ENCODE data around the gene ELOVL1.

ELOVL1 gene

DNA sequence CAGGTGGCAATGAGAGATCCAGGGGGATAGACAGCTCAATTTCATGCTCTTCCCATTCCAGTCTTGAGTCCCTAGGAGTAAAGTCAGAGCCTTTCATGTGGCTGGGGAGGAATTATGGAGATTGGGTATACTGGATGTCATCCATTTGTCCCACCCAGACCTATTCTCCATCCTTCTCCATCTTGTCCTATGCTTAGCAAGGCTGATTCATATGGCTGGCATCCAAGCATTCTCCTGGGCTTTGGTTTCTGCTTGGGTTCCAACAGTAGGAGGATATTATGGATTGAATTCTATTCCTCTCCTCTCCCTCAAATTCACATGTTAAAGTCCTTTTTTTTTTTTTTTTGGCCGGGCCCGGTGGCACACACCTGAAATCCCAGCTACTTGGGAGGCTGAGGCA, 12.9 kb downstream of the ELOVL1 start:
- DNase-seq (ENCODE audit: low spot score): no peak

DNA sequence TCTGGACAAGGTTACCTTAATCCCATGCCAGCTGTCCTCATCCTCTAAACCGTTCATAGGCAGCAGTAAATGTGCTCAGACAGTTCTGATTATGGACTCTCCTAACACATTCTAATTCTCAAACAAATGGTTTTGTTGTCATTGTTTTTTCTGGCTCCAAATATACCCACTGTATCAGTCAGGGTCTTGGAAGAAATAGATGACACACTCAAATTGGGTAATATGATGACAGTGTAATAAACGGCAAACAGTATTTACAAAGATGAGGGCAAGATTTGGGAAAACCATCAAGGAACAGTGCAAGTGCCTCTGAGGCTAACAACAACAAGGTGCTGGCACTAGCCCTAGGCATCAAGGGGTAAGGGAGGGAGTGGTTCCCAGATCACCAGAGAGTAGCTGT, 13.3 kb downstream of the ELOVL1 start:
- no peak for DNase-seq (ENCODE audit: low spot score)

DNA sequence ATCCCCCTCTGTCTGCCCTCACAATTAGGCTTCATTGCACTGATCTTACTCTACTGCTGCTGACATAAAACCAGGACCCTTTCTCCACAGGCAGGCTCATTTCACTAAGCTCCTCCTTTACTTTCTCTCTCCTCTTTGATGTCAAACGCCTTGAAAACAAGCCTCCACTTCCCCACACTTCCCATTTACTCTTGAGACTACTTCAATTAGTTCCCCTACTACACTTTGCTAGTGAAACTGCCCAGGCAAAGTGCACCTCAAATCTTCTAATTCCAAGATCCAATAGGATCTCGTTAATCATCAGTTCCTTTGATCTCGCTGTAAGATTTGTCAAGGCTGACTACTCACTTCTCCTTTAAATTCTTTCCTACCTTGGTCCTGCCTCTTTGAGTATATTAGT, 14.9 kb downstream of the ELOVL1 start:
- DNase-seq (ENCODE audit: low spot score): no peak

DNA sequence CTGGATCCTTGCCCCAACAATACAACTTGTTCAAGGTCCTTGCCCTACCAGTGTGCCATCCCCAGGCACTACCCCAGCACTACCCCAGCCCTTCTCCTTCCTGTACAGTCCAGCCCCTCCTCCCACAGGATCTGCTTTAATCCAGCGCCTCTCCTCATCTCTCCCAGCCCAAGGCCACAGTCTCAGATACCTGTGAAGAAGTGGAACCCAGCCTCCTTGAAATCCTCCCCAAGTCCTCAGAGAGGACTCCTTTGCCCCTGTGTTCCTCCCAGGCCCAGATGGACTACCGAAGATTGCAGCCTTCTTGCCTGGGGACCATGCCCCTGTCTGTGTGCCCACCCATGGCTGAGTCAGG, 15.5 kb downstream of the ELOVL1 start:
- DNase-seq (ENCODE audit: low spot score): no peak

DNA sequence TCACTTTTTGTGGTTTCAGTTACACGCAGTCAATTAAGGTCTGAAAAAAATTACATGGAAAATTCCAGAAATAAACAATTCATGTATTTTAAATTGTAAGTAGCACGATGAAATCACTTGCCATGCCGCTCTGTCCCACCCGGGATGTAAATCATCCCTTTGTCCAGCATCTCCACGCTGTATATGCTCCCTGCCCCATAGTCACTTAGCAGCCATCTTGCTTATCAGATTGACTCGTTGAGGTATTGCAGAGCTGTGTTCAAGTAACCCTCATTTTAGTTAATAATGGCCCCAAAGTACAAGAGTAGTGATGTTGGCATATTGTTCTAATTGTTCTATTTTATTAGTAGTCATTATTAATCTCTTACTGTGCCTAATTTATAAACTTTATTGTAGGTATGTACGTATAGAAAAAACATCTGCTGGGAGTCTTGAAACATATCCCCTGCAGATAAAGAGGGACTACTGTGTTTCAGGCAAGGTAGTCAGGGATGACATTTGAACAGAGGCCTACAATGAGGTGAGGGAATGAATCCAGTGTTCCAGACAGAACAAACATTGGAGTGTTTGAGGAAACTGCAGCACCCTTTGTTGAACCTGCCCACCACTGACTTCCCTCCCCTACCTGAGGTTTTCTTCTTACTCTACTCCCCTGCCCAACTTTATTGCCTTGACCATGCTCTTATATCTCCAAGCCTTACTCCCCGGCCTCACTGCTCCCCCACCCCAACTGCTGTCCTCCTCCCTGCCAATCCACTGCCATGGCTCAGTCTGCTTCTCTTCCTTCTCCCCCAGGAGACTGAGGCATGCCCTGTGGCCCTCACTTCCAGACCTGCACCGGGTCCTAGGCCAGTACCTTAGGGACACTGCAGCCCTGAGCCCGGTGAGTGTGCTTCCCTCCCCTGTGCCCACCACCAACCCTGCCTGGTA, 16.1 kb downstream of the ELOVL1 start:
- no peak for DNase-seq (ENCODE audit: low spot score)

DNA sequence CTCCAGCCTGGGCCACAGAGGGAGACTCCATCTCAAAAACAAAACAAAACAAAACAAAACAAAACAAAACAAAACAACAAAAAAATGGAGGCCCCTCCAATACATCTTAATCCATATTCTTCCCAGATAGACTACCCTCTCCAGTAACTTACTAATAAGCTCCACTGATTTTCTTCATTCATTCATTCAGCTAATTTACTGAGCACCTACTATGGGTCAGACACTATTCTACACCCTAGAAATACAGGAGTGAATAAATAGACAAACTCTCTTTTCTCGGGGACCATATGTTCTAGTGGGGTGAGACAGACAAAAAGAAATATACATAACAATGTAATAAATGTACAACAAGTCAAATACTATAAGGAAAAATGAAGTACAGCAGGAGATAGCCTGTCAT, 16.8 kb downstream of the ELOVL1 start:
- DNase-seq (ENCODE audit: low spot score): no peak

DNA sequence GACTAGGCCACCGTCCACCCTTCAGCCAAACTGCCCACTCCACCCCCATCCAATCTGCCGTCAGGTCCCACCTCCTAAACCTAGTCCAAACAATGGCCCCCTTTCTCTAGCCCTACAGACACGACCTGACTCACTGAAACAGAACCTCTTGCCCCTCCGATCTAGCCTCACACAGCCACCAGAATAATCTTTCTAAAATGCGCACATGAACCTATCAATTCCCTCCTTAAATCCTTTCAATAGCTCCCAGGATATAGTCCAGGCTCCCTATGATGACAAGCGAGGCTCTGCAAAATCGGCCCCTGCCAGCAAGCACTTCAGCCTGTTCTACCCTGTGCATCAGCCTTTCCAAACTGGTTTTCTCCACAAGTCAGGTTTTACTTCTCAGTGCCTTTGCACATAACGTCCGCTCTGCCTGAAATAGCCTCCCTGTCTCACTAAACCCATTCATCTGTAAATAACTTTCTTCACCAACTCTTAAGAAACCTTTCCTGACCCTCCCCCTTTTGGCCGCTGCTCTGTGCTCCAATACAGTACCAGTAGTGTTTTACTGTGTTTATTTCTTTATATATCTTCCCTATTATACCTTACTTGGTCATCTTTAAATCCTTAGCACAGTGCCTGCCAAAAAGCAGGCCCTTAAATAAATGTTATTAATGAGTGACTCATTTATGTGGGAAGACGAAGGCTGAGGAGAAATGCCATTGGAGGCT, 18.1 kb downstream of the ELOVL1 start:
- peak; percentile 40 for DNase-seq (ENCODE audit: low spot score)

DNA sequence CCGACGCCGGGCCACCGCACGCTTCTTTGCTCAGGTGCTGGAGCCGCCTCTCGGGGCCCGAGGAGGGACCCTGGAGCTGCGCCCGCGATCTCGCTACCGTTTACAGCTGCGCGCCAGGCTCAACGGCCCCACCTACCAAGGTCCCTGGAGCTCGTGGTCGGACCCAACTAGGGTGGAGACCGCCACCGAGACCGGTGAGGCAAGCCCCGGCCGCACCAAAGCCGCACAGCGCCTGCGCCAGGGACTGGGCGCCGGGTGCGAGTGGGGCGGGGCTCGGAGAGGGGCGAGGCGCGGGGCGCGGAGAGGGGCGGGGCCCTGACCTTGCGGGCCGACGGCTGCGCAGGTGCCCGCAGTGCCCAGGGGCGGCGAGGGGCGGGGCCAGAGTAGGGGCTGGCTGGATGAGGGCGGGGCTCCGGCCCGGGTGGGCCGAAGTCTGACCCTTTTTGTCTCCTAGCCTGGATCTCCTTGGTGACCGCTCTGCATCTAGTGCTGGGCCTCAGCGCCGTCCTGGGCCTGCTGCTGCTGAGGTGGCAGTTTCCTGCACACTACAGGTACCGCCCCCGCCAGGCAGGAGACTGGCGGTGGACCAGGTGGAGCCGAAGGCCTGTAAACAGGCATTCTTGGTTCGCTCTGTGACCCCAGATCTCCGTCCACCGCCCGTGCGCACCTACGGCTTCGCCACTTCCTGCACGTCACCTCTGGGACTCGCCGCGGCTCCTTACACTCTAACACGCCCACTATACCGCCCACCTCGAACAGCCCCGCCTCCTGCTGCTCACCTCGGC, 18.8 kb downstream of the ELOVL1 start:
- peak; percentile 77 for DNase-seq (ENCODE audit: low spot score)

DNA sequence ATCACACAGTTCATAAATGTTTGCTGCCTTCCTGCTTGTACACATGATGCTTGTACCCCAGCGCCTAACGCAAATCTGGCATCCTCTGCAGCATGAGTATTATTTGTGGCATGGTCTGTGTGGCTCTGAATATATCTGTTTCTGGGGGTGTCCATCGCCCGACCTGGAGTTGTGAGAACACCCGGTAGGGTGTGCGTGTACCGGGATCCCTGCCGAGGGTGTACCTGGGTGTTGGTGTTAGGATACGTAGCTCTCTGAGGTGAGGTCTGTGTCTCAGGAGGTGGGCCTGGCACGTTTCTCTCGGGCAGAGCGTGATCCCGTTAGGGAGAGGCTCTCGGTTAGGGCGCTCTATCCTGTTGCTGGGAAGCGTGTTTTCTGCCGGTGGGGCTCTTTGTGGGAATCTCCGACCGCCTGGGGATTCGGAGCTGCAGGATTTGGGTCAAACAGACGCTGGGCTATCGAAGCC, 19.4 kb downstream of the ELOVL1 start:
- peak; percentile 44 for DNase-seq (ENCODE audit: low spot score)

DNA sequence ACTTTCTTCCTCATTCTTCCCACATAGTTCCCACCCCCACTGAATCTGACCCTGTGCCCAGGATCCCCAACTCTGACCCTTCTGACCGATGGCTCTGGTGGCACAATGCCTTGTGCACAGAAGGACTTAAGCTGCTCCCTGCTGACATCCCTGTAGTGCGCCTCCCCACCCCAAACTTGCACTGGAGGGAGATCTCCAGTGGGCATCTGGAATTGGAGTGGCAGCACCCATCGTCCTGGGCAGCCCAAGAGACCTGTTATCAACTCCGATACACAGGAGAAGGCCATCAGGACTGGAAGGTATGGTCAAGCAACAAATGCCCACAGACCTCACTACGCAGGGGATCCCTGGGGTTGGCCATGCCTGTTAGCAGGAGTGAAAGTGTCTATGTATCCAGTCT, 21.2 kb downstream of the ELOVL1 start:
- DNase-seq (ENCODE audit: low spot score): no peak

DNA sequence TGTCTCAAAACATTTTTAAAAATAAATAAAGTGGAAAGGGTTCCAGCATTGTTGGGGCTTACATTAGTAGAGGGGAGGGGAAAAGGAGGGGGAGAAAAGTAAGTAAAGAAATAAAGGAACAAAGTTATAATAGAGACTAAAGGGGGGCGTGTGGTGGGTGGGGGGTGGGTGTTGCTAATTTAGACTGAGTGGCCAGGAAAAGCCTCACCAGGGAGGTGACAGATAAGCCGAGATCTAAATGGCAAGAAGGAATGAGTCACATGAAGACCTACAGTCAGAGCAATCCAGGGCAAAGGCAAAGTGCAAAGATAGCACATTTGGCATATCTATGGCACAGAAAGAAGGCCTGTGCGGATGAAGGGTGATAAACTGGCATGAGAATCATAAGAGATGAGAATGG, 22.7 kb downstream of the ELOVL1 start:
- DNase-seq (ENCODE audit: low spot score): no peak

DNA sequence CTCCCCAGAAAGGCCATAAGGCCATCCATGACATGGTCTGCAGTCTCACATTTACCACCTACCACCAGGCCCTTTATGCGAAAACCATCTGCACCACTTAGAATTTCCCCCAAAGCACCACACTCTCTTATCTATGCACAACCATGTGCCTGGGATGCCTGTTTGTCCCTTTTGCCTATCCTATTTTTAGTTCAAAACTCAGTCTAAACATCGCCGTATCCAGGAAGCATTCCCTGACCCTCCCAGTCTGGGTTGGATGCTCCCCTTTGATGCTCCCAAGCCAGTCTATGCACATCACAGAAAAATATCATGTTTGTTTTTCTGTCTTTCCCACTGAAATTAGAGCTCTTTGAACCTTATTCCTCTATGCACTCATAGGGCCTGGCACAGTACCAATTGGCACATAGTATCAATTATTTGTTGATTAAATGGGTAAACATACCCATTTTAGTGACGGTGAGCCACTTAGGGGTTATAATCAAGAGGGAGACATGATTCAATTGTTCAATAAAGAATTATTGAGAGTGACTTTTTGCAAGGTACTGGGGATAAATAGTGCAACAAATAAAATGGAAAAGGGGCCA, 23.5 kb downstream of the ELOVL1 start:
- no peak for DNase-seq (ENCODE audit: low spot score)

DNA sequence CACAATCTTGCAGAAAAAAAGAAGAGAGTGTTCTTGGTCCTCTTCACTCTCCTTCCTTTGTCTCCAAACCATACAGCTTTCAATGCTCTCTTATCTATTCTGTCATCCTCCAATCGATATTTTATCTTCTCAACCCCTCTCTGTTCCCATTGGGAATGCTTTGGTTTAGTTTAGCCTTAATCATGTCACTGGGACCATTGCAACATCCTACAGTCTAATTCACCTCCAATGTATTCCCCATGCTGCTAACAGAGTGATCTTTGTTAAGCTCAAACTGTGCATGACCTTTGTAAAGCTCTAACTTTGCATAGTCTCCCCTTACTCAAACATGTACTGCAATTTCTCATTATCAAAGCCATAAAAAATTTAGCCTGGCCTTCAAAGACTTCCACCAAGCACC, 27.3 kb downstream of the ELOVL1 start:
- DNase-seq (ENCODE audit: low spot score): no peak

DNA sequence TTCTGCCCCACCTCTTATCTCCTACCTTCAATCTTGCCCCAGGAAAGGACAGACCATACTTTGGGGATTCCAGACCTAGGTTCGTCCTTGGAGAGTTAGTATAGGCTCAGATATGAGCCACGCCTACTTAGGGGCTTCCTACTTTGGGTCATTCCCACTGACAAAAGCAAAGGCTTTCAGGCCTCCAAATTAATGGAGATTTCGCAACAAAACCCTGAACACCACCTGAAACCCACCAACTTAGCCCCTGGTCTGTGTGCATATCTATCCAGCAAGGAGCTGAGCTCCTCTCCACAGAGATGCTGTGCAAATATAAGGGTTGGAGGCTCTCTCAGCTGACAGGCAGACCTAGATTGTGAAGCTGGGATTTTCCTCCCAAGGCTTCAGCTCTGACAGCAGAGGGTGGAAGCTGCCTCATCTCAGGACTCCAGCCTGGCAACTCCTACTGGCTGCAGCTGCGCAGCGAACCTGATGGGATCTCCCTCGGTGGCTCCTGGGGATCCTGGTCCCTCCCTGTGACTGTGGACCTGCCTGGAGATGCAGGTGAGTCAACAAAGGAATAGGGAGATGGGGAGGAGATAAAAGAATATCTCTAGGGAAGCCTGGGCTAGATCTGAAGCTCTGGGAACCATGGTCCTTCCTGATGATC, 28.1 kb downstream of the ELOVL1 start:
- DNase-seq (ENCODE audit: low spot score): no peak

DNA sequence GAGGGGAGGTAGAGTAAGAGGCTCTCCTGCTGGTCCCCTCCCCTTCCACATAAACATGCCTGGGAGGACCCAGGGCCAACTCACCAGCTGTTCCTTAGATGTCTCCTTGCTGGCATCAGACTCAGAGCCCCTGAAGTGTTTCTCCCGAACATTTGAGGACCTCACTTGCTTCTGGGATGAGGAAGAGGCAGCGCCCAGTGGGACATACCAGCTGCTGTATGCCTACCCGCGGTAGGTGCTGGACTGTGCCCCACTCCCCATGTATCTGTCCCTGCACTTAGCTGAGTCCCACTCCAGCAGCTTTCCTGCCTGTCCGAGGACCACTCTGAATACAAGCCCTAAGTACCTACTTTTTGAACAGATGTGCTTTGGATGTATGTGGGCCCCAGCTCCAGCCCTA, 29.8 kb downstream of the ELOVL1 start:
- DNase-seq (ENCODE audit: low spot score): no peak

DNA sequence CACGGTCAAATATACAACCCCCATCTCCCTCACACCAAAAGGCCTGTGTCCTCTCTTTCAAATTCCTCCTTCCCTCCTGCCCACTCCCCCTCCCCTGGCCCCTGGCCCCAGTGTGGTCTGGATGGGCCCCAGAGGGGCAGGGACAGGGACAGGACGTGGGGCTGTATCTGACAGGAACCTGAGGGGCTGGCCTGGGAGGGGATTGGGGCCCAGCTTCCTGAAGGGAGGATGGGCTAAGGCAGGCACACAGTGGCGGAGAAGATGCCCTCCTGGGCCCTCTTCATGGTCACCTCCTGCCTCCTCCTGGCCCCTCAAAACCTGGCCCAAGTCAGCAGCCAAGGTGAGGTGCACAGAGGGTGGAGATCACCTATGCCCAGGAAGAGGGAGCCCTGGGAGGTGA, 30.2 kb downstream of the ELOVL1 start, which contains the start of gene MPL:
Gene MPL (plus strand): TSS at position 231 of the 400 bp plus-strand sequence. CDS start 31 bp downstream, at position 262.
- DNase-seq (ENCODE audit: low spot score): no peak

DNA sequence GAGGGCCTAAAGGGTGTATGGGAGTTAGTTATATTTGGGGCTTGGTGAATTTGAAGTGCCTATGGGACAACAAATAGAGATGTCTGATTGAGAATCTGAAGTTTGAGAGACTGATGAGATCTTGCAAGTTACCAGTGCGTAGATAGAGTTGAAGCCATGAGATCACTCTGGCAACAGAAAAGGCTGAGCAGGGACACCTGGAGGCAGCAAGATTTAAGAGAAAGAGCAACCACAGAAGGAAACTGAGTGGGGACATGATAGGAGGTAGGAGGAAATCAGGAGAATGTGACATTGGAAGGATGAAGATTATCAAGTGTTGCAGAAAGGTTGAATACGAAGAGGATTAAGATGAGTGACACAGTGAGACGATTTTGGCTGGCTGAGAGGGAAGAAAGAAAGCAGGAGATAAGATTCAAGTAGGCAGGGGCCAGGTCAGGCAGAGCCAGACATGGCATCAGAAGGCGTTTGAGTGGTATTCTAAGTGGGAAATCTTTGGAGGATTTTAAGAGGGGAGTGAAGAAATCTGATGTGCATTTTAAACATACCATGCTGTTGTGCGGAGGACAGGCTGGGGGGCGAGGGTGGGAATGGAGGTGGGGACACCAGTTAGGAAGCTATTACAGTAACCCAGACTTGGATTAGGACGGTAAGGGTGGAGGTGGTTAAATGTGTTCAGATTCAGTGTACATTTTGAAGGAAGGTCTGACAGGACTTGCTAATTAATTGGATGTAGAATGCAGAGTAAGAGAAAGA, 33.2 kb downstream of the ELOVL1 start:
- DNase-seq (ENCODE audit: low spot score): no peak

DNA sequence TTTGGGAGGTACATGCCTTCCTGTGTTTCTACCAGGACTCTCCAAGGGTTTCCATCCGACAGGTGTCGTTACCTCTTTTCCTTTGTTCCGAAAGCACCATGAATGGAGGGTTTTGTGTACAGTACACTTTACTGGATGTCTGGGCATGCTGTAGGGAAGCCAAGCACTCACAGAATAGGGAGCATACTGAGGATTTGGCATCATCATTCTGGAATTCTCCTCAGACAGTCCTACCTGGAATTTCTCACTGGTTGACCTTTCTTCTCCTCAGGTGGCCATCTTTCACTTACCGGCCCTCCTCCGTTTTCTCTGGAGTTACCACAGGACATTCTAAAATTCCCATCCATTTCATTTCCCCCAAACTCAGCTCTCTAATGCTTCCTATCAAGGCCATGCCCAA, 36.1 kb downstream of the ELOVL1 start:
- no peak for DNase-seq (ENCODE audit: low spot score)

DNA sequence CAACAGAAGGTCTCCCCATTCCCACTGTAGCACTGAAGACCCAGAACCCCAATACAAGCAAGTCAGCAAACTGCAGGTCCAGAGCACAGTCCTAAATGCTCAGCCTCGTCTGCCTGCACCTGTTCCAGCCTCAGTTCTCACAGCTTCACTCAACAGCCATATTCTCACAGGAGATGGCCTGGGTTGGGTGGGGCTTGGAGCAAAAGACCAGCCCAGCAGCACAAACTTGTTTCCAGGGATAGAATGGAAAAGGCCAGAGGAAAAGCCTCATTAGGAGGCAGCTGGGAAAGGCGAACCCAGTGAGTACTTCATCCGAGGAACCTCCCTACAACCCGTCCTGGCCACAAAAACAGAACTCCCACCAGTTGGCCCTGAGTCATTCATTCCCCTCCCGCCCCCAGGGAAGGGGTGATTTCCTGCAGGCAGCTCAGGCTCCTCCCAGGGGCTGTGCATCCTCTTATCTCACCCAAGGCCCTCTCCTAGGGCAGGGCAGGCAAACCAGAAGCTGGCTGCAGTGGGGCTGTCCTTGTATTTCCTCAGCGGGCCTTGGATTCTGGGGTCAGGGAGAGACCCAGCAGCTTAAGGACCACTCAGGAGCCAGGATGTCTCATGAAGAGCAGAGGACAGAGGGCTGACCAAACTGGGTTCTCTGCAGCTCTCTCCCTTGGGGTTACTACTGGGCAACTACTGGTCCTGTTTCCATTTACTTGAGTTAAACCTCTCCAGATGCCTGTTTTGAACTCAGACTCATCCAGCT, 37.6 kb downstream of the ELOVL1 start:
- no peak for DNase-seq (ENCODE audit: low spot score)
